ENCODE results near the gene FGFRL1. TPM values are rescaled to one million over a fixed set of nuclear protein-coding genes. Genes with fewer than 3 reads are reported as not detected.
"Not testable (repeated sequence)": the region's sequence is repeated elsewhere in the genome, so short reads cannot be mapped to it uniquely, and the experiment has no call there.

The FGFRL1 gene
- total RNA-seq, 1 experiment from 2014 or later: 82.5 TPM

DNA sequence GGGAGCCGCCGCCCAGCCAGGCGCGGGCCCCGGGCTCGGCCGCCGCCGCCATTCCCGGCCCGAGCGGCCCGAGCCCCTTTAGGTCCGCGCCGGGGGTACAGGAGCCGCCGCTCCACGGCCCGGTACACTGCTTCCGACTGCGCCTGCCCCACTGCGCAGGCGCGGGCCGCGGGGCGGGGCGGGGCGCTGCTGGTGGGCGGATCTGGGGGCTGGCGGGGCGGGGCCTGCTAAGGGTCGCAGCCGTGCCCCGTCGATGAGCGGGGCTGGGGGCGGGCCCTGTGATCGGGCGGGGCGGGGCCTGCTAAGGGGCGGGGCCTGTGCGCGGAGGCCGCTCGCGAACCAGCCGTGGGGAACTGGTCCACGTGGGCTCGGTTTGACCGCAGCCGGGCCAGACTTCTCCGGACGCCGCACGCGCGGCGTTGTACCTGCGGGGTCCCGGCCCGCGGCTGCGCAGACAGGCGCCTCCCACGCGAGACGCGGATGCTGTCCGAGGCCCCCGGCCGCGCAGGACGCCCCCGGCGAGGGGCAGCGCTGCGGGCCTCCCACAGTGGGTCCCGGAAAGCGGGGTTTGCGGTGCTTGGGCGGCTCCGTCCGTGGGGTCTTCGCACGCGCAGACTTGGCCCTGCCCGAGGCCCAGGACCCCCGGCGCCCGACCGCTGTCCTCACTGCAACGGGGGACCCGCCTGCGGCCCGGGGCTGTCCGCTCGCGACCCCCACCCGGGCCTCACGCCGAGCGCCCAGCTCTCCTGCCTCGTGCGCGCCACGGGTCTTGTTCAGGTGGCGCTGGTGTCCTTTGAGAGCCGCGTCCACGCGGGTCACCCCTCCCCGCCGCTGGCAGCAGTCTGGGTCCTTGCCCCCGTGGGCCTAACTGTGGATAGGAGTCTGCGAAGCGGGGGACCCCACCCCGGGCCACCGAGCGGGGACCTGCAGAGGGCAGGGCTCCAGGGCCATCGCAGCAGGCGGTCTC lies 37.7 kb upstream of the FGFRL1 start, which contains the start of gene DGKQ:
Gene DGKQ (minus strand): TSS at position 139 of the 967 bp plus-strand sequence. CDS start 87 bp downstream, at position 52.
- DNase-seq (ENCODE audit: low read depth): peak; percentile 48

DNA sequence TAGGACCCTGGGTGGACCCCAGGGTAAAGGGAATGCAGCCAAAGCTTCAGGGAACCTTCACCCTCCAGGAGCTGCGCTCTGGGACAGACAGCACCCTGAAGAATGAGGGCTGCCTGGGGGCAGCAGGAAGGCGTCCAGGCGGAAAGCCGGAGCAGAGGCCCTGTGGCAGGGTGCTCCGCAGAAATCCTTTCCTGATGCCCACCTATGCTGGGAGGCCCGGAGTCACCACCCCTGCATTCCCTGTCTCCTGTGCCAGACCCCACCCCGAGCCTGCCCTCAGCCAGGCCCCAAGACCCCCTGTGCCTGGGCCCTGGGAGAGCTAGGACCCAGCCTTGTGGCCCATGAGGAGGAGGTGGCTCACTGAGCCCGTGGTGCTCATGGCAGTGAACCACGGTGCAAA lies 36.8 kb upstream of the FGFRL1 start:
- no peak for DNase-seq (ENCODE audit: low read depth)

DNA sequence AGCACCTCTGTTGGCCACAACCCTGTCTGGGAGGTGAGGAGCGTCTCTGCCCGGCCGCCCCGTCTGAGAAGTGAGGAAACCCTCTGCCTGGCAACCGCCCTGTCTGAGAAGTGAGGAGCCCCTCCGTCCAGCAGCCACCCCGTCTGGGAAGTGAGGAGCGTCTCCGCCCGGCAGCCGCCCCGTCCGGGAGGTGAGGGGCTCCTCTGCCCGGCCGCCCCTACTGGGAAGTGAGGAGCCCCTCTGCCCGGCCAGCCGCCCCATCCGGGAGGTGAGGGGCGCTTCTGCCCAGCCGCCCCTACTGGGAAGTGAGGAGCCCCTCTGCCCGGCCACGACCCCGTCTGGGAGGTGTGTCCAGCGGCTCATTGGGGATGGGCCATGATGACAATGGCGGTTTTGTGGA lies 35.4 kb upstream of the FGFRL1 start:
- DNase-seq (ENCODE audit: low read depth): not testable (repeated sequence)

DNA sequence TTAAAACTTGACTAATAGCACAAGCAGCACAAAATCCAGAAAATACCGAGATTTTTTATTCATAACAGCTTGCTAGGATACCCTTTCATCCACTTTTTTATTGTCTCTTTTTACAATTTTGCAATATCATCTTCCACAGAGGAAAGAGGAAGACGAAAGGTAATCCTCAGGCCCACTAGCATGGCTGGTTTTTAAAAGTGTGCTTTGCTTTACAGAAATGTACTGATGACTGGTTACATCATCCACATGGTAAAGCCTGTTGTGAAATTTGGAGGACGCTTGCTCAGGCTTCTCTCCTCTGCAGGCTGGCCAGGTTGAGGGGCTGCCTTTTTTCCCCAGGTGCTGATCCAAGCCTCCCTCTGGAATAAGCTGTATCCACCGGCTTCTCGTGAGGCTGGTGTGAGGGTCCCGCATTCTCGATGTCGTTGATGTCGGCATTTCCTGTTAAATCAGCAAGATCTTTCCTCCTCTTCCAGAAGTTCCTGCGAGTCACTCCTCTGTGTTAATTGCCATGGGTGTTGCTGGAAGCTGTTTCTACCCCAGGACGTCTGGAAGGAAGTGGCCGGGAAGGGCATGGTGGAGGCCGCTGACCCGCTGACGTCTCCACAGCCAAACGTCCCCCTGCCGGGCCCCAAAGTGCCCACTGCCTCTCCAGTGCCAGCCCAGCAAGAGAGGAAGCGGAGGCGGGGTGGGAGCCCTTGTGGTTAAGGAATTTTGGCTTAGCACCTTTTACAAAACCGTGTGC lies 32.3 kb upstream of the FGFRL1 start:
- no peak for DNase-seq (ENCODE audit: low read depth)

DNA sequence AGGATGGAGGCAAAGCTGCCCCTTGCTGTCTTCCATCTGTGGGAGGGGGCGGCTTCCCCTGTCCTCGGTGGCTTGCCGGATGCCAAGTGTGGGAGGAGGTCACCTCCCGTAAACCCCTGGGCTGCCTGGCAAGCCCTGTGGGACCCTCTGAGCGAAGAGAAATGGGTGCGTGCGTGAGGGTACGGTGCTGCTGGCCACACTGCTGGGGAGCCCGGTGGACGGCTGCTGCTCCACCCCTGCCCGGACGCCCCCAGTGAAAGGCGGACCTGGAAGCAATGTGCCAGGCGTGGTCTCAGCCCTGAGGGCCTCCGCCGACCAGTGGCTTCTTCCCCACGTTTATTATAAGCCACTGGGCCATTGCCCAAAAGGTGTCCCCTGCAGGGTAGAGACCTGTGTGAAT lies 29.1 kb upstream of the FGFRL1 start:
- DNase-seq (ENCODE audit: low read depth): no peak

DNA sequence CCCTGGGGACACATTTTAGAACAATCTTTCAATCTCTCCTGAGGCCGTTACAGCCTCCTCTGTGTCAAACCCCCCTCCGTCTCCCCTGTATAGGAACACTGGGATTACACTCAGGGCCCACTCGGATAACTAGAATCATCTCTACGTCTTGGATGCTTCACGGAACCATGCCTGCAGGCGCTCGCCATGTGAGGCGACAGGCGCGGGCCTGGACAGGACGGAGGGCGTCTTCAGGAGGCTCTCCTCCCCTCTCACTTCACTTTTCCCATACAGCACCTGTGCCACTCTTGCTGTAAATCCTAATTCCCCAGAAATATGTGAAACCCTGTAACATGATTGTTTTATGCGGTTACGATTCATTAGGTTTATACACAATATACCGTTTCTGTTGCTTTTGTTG lies 28.6 kb upstream of the FGFRL1 start:
- DNase-seq (ENCODE audit: low read depth): no peak

DNA sequence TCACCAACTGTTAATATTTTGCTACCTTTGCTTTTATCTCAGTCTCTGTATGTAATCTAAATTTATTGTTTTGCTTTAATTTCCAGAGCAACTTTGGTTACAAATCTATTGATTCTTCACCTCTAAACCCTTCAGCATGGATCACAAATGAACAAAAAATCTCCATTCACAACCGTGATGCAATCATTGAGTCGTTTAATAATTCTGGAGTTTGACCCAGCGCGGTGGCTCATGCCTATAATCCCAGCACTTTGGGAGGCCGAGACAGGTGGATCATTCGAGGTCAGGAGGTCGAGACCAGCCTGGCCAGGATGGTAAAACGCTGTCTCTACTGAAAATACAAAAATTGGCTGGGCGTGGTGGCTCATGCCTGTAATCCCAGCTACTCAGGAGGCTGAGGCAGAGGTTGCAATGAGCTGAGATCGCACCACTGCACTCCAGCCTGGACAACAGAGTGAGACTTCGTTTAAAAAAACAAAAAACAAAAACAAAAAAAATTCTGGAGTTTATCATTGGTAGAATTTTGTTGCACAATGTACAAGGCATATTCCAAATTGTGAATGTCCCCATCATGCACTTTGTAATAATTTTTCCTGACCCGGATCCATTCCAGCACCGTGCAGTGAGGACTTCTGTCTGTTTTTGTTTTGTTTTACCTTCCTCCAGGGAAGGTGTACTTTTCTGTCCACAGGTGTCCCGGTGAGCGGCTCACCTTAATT lies 26.9 kb upstream of the FGFRL1 start:
- DNase-seq (ENCODE audit: low read depth): no peak

DNA sequence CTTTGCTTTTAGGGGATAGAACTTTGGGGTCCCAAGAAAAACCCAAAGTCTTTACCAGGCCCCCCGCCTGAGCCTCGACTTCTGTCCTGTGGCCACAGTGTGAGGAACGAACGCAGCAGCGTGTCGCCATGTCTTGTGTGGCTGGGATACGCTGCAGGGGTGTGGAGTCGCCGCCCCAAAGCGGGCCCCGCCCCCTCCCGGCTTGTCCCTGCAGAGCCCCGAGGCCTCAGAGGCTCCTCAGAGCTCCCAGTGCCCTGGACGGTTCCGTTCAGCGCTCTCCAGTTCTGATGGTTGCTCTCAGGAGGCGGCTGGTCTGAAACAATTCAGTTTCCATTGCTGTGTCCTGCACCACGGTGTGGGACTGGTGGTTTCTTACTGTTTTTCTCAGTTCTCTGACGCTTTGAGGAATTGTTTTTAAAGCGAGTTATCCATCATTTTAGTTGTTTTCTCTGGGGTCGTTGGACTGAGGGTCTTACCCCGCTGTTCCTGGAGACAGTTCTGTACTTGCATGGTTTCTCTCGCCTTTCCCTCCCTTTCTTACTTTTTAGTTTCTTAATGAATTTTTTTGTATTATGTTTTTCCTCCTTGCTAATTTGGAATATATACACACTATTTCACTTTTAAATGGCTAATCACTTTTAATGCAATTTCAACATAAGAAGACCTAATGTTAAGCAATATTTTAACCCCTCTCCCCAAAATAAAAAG lies 26.1 kb upstream of the FGFRL1 start:
- DNase-seq (ENCODE audit: low read depth): no peak

DNA sequence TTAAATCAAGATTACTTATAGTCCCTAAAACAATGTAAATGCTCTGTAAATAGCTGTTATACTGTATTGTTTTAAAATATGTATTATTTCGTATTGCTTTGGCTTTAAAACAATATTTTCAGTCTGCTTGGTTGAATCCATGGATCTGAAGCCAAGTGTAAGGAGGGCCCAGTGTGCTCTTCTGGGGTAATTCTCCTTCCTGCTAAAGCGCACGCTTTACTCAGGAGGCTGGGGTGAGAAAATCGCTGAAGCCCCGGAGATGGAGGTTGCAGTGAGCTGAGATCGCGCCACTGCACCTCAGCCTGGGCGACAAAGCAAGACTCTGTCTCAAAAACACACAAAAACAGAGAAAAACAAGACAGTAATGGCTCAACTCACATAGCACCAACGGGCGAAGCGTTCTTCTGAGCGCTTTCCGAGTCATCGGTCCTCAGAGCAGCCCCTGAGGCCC lies 25.0 kb upstream of the FGFRL1 start:
- no peak for DNase-seq (ENCODE audit: low read depth)

DNA sequence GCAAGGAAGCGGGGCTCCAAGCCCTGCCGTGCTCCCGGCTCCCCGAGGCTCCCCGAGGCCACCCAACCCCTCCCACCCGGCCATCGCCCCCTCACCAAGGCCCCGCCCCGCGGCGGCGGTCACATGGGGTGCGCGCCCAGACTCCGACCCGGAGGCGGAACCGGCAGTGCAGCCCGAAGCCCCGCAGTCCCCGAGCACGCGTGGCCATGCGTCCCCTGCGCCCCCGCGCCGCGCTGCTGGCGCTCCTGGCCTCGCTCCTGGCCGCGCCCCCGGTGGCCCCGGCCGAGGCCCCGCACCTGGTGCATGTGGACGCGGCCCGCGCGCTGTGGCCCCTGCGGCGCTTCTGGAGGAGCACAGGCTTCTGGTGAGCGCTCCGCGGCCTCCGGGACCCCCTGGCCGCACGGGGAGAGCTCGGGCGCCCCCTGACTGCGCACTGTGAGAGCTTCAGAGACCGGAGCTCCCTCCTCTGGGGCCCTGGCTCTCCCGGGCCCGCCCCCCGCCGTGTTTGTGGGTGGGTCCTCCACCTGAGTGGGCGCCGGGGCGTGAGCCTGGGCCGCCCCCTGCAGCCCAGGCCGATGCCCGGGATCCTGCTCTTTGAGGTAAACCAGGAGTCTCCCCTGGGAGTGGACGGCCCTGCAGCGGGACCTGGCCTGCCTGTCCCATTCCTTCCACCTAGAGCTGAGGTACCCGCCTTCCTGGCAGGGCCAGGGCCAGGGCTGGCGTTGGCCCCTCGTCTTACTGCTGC lies 24.4 kb upstream of the FGFRL1 start, which contains the start of gene IDUA:
Gene IDUA (plus strand): TSS at position 166 of the 745 bp plus-strand sequence. CDS start 41 bp downstream, at position 207.
- peak; percentile 74 for DNase-seq (ENCODE audit: low read depth)

DNA sequence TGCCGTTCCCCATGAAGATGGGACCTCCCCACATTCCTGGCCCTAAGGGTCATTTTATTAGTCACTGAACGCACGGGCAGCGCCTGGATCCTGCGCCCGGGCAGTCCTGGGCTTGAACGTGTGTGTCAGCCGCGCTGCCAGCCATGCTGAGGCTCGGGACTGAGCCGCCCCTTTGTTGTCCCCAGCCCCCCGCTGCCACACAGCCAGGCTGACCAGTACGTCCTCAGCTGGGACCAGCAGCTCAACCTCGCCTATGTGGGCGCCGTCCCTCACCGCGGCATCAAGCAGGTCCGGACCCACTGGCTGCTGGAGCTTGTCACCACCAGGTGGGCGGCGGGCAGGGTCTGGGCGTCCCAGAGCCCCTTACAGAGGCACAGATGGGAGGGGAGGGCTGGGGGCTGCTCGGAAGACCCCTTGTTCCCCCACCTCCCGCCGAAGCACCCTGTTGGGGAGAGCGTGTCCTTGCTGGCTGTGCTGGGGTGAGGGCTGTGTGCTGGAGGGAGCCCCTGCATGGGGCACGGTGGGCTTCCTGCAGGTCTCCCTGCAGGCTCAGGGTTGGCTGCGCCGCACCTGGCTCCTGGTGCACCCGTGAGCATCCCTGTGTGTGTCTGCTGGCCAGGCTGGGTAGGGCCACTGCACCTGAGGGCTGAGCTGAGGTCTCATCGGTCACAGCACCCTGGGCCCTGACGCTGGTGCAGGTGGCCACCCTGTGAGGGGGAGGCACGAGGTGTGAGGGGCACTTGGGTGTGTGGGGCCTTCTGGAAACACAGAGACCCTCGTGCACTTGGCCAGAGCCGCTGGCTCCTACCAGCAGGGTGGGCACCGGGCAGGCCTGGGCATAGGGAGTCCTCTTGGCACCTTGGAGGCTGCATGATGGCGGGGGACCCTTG lies 23.6 kb upstream of the FGFRL1 start:
- peak; percentile 87 for DNase-seq (ENCODE audit: low read depth)

DNA sequence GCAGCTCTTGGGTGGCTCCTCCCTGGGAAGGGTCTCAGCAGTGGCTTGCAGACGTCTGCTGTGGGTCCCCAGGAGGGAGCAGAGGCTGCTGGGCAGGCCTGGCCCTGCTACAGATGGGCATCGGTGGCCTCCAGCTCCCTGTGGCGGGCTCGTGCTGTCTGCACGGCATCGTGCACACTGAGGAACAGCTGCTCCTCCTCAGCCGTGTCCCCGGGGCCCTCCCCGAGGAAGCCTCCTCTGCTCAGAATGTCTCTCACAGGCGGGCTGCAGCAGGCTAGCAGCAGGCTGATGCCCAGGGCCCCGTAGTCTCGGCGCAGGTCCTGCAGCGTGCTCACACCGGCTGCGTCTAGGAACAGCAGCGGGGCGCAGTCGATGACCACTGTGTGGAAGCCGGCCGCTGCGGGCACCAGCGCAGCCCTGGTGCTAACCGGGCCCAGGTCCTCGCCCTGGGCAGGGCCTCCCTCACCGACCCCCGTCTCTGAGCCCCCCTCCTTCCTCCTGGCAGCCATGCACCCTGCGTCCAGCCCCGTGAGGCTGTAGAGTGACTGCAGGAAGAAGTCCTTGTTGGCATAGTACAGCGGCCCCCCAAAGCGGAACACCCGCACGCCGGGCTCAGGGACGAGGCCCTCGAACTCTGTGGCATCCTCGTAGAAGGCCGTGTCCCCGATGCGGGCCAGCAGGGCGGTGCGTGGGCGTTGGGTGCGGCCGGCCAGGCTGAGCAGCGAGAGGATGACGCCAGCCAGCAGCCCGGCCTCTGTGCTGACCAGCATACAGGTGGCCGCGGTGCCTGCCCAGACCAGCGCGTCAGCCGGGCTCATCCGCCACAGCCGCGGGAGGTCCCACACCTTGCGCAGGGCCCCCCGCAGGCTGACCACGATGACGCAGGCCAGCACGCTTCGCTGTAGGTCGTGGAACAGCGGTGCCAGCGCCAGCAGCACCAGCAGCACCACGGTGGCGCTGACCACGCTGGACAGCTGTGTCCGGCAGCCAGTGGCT lies 22.4 kb upstream of the FGFRL1 start:
- no peak for DNase-seq (ENCODE audit: low read depth)

DNA sequence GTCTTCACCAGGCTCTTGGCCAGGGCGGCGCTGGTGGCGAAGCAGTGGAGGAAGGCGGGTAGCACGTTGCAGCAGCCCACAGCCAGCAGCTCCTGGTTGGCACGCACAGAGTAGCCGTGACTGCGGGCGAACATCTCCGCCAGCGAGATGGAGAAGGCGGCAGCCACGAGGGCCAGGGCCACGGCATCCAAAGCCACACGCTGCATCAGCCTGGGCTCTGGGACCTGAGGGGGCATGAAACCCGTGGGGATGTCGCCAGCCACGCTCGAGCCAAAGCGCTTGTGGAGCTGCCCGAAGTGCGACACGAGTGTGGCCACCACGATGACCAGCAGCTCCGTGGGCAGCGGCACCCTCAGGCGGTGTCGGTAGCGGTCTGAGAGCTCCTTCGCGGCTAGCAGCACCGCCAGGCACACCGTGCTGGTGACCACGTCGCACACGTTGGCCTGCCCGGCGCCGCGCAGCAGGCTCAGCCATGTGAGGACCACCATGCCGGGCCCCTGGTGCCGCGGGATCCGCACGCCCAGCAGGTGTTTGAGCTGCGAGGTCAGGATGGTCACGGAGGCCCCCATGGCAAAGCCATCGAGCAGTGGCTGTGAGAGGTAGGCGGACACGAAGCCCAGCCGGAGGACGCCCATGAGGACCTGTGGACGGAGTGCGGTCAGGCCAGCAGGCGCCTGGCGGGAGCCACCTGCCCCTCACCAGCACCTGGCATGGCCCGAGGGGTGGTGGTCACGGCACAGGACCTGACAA lies 21.5 kb upstream of the FGFRL1 start:
- no peak for DNase-seq (ENCODE audit: low read depth)

DNA sequence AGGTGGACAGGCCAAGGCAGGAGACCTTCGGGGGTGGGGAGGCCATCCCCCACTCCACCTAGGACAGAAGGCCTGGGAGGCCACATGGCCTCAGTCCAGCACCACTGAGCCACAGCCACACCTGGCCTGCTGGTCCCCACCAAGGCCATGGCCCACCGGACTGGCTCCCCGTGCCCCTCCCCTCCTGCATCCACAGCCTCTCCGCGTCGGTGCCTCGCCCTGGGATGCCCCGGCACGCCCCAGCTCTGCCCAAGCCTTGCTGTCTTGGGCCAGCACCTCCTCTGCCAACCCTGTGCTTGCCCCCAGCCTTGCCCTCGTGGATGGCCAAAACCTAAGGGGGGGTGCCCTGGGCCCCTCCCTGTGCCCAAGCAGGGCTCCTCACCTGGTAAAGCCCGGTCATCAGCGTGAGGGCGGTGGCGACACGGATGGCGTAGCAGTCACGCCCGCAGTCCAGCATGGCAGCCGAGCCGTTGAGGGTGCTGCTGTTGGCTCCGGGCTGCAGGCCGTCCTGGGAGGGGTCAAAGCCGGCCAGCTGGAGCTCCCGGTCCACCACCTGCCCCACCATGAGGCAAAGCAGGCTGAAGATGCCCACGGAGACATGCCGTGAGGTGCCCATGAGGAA lies 20.6 kb upstream of the FGFRL1 start:
- no peak for DNase-seq (ENCODE audit: low read depth)

DNA sequence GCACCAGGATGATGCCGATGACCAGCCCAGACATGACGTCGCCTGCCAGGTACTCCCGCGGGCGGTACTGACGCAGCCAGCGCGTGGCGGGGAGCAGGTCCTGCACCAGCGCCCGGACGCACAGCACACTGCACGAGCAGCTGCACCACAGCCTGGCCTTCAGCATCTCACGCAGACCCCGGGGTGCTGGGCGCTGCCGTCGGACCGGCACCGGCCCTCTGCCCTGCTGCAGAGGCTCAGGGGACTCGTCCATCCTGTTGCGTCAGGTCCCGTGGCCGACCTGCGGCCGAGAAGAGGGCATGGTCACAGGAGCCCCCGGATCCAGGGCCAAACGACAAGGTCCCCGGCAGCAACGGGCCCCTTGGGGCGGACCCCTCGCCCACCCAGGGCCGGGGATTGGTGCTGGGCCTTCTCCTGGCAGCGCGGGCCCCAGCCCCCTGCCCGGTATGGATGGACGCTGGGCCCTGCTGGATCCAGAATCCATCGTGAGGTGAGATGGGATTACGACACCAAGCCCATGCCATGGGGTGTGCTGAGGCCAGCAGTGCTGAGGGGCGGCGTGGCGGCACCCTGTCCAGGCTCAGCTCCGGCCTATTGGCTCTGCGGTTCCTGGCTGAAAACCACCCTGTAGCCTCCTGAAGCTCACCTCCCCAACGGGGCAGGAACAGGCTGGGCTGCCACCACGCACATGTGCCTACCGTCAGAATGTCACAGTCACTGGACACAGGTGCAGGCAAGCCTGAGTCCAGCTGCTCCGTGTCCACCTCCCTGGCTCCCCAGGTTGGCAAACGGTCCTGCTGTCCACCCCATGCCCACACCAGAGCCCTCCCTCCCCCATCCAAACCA lies 19.8 kb upstream of the FGFRL1 start:
- DNase-seq (ENCODE audit: low read depth): no peak

Measured in M059J (cell line).